ENCODE results near the gene MRTFA.

DNA sequence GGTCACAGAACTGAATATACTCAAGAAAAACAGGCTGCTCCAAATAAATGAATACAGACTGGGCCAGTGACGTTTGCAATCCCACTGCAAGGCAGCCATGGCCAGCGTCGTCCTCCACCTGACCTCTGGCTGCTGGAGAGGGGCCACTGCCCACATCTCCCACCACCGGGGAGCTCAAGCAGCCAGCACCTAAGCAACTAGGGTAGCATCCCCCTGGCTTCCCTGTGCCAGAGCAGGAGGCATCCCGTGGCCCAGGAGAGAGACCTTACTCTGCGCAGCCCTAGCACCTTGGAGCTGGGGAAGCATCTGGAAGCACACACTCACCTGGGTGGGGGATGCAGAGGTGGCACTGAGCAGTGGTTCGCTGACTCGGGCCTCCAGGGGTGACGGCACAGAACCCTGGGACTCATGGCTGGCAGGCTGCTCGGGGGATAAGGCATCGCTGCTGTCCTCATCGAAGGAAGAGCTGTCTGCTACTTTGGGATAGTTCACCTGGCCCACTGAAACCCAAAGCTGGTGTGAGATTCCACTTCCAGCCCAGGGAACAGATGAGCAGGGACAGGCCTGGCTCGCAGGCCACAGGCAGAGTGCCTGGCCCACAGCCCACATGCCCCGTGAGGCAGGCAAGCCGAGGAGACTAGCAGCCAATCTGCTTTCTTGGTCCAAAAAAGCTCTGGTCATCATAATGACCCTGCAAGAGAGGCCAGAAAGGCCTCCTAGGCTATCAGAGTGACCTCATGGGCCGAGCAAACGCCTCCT lies 212.5 kb downstream of the MRTFA start:
- TF ChIP-seq KDM5A (IDR thresholded peaks at IDR 0.05) (no peak), HES2 (IDR thresholded peaks at IDR 0.05) (no peak), CHD2 (IDR thresholded peaks at IDR 0.05; ENCODE audit: low read length, partially characterized antibody) (no peak), CTCF (IDR thresholded peaks at IDR 0.05) (no peak), MAZ (IDR thresholded peaks at IDR 0.05; ENCODE audit: borderline replicate concordance, low read depth, low read length) (no peak), SREBF2 (IDR thresholded peaks at IDR 0.05) (no peak), POLR2A (IDR thresholded peaks at IDR 0.05; ENCODE audit: low read length) (no peak), MAX (IDR thresholded peaks at IDR 0.05) (no peak), BHLHE40 (IDR thresholded peaks at IDR 0.05; ENCODE audit: low read depth, low read length) (no peak)
- TF ChIP-seq, protein P1, sequence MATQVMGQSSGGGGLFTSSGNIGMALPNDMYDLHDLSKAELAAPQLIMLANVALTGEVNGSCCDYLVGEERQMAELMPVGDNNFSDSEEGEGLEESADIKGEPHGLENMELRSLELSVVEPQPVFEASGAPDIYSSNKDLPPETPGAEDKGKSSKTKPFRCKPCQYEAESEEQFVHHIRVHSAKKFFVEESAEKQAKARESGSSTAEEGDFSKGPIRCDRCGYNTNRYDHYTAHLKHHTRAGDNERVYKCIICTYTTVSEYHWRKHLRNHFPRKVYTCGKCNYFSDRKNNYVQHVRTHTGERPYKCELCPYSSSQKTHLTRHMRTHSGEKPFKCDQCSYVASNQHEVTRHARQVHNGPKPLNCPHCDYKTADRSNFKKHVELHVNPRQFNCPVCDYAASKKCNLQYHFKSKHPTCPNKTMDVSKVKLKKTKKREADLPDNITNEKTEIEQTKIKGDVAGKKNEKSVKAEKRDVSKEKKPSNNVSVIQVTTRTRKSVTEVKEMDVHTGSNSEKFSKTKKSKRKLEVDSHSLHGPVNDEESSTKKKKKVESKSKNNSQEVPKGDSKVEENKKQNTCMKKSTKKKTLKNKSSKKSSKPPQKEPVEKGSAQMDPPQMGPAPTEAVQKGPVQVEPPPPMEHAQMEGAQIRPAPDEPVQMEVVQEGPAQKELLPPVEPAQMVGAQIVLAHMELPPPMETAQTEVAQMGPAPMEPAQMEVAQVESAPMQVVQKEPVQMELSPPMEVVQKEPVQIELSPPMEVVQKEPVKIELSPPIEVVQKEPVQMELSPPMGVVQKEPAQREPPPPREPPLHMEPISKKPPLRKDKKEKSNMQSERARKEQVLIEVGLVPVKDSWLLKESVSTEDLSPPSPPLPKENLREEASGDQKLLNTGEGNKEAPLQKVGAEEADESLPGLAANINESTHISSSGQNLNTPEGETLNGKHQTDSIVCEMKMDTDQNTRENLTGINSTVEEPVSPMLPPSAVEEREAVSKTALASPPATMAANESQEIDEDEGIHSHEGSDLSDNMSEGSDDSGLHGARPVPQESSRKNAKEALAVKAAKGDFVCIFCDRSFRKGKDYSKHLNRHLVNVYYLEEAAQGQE (IDR thresholded peaks at IDR 0.05) = no peak

Data from A549 (cell line).